GM19395 (cell line): ENCODE results near the gene TAX1BP1.

Experiments
- ATAC-seq: cut with Tn5 transposase; IDR thresholded peaks from one replicate; pipeline ENCODE4 v1.9.1; 2021; ENCODE audit warnings: mild to moderate bottlenecking, moderate library complexity; ENCODE audit not compliant: unreplicated experiment

The TAX1BP1 gene

DNA sequence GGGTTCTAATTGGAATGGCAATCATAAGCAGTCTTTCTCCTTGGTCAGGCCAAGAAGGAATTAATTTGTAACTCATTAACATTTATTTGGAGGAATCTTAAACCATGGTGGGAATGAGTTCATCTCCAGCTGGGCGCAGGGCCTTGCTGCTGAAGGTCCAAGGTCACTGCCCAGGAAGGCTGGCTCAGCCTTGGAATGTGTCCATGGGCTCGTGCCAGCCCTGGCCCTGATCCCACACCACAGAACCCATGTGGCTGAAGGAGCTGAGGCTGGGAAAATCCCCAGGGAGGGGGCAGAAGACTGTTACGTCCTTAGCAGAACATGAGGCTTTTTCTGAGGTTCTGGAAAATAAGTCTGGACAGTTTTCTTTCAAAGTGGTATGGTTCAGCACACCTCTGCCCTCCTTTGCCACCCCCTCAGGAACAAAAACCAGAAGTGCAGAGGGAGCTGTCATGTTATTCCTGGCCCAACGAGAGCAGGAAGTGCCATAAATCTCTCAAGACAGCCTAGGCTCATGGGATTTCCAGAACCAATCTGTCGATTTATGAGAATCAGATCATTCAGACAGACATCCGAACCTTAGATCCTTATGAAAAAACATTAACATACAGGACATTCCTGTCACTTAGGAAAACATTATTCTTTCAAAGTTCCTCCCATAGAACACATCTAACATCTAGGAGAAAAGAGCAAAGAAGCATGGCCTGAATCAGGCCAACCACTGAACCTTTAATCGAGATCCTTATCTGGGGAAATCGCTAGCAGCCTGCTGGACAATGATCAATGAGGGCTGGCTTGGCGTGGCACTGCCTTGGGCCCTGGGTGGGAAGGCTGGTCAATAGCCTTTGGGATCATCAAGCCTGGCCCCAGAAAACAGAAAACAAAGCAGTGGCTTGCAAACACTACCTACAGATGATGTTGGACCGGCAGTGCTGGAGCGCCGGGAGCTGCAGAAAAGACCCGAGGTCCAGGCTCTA is 134.3 kb downstream of the TAX1BP1 start:
- ATAC-seq, result no peak

GRCh38 chr7:27875061-27875460 is 135.1 kb downstream of the TAX1BP1 start:
- ATAC-seq, result no peak

- ATAC-seq, result no peak
Measured at GRCh38 chr7:27875832-27876231, 135.9 kb downstream of the TAX1BP1 start.

- ATAC-seq, result no peak
Measured at GRCh38 chr7:27876756-27877155, 136.8 kb downstream of the TAX1BP1 start.
